Activated T-helper 9 cell treated with anti-CD3 and anti-CD28 coated beads, Interleukin-2, amount 50 U/mL, for 16 hours (primary cell): ENCODE results near the gene IQGAP3.

Source experiments
- DNase-seq: peaks from one replicate; pipeline ENCODE4 v3.0.0-alpha.2; 2020; ENCODE audit warnings: low read depth

Gene IQGAP3

DNA sequence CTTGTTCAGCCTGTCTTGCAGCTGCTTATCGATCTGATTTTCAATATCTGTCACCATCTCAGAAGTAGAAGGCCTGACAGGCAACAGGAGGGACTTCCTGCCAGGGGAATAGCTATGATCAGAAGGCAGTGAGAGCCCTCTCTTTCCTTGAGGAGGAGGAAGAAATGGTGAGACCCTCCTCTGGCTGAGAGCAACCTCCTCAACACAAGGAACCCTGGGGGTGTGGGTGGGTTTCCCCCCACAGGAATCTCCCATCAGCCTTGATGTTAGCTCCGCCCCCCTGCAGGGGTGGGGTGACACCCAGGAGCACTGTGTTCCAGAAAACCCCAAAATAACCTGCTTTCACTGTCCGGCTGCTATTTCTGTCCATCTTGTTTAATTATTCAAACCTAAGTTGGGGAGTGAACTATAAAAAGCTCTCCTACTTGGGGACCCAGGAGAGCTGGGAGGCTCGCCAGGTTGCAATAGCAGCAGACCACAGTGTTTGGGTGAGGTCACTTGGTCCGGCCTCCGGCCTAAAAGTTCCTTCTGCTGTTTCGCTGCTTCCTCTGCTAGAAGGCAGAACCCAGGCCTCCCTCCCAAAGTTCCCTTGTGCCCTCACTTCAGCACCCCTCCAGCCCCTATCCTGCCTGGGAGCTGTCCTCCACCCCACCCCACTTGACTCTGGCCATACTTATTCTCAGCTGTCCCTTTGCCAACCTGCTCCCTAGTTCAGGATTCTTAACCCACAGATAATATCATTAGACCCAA is 64.0 kb downstream of the IQGAP3 start:
- no peak for DNase-seq

DNA sequence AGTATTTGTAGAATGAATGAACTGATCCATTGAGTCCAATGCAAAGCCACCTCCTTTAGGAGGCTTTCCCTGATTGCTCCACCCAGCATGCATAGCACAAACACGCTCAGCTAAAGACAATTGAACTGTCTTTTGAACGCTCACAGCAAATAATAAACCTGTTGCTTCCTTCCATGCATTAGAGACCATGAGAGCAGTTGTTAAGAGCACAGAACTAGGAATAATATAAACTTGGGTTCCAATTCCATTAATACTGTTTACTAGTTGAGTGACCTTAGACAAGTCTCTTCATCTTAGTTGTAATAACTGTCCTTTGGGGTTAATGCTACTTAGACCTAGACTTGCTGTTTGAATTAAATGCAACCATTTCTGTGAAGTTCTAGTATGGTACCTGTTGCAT is 65.9 kb downstream of the IQGAP3 start:
- no peak for DNase-seq

DNA sequence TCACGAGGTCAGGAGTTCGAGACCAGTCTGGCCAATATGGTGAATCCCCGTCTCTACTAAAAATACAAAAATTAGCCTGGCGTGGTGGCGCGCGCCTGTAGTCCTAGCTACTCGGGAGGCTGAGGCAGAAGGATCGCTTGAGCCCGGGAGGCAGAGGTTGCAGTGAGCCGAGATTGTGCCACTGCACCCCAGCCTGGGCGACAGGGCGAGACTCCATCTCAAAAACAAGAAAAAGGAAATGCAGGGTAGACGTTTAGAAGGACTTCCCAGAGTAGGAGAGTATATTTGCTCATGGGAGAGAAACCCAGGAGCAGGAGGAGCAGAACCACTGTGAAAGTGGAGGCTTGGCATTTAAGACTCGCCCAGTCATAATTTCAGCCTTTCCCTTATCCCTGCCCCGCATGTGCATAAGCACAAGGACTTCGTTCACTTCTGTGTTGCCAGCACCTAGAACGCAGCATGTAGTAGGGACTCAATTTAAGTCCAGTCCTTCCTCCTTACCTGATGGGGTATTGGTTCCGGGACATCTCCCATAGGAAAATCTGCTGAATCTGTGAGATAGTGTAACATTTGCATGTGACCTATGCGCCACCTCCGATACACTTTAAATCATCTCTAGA is 66.6 kb downstream of the IQGAP3 start:
- DNase-seq: no peak

DNA sequence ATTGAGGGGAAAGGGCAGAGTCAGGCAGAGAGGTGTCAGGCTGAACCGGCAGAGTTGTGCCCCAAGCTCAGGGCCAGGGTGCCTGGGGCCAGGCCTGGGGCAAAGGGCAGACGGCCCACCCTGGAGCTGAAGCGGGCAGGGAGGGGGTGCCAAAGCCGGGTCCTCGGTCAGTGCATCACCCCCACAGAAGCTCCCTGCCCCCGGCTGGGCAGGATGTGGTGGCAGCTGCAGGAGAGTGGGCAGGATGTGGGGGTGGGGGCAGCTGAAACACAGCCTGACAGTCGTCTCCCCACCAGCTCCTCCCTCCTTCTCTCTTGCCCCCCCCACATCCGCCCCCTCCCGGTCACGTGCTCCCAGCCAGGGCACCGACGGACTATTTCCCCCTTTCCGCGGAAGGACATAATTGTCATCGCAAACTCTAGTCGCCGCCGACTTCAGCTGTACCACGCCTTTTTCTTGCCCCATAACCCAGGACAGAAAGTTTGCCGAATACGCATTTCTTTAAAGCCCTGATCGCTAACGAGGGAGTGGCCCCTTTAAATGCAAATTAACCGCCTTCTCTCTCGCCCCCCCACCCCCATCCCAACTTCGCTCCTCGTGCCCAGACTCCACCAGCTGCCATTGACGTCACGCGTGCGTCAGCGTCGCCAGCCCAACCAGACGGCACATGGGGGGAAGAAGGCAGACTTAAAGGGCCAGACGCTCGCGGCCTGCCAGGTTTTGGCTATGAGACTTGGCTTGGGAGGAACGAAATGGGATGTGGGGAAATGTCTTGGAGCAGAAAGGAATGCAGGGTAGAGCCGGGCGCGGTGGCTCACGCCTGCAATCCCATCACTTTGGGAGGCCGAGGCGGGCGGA is 67.3 kb downstream of the IQGAP3 start:
- DNase-seq: peak; percentile 97

DNA sequence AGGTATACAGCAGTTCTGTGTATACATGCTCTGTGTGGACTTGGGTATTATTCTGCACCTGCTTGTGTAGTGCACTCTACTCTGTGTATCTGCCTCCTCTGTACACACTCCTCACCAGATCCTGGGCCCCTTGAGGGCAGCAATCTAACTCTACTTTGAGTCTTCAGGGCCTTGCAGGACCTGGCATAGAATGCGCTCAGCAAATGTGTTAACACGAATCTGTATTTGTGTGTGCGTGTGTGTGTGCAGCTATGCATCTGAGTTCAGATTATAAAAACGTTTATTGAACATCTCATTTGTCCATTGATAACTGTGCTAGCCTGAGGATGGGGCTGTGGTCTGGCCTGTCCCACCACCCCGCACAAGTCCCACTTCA is 67.9 kb downstream of the IQGAP3 start:
- DNase-seq: no peak

DNA sequence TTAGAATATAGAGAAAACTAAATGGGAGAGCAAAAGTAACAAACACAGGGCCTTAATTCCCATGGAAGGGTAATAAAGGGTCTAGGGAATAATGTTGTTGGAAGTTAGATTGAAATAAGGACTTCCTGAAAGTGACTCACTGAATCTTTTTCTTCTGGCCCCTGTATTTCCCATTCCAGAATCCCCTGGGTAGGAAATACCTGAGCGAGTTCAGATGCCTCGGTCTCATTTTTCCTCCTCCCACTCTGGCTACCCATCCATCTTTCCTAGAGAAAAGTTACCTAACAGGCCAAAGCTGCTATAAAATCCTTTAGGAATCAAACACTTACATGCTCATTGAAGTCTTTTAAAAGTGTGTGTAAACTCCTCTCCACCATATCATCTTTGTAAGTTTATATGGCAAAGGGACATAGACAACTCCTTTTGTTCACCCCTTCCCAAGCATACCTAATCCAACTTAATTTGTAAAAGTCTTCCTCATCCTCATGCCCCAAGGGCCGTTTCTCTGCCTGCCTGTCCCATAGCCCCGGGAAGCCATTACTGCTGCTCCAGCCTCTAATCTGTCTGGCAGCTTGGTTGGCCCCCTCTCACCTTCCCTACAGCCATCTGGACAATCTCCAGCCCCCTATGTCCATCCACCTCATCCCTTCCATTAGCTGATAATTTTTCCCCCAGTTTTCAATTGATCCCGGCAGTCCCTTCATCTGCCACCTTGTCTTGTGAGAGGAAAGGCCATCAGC is 68.5 kb downstream of the IQGAP3 start:
- DNase-seq: no peak

DNA sequence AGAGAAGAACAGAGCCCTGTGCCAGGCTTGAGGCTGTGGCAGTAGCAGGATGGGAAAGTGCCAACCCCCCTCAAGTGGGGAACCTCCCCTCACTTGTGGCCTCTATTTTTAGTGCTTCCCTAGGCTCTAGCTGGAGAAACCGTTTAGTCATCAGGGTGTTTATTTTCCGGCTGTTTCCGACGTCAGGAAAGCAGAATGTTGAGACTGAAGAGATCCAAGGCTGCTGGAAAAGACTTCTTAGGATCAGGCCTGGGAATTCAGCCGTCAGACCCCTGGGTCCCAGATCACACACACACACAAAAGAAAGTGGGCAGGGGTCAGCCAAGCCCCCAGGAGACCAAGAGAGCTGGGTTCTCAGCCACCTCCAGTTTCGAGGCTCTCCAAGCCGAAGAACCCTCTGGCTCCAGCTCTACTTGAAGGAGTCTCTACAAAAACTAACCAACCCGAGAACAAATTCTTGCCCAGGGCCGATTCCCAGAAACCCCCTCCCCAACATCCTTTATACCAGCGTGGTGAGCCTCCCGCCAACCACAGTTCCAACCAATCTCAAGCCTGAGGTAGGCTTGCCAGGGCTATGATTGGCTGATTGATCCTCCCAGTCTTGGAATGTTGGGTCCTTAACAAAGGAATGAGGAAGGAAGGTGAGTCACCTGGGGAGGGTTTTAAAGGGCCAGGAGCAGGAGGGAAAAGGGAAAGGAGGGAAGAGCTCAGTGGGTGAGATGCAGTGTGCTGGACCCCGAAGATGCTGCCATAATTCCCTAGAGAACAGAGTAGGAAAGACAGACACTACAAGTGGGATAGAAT is 69.3 kb downstream of the IQGAP3 start:
- DNase-seq: no peak

DNA sequence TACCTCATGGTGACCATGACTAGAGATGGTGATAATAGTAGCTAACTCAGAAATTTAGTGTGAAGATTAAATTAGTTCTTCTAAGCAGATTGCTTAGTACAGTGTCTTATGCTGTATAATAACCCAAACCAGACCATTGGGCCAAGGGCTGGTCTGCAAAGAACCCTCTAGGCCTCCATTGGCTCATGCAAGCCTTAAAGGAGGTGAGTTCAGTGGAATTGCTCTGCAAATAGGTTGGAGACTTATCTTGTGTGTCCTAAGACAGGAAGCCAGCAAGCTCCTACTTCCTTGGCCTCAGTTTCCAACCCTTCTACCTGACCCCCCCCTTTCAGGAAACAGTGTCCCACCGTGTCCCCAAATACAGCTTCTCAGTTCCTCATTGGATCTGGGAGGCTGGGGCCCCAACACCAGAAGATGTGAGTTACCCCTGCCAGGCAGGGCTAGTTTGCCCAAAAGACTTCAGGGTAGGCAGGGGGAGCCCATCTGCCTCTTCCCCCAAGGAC is 69.9 kb downstream of the IQGAP3 start:
- no peak for DNase-seq

DNA sequence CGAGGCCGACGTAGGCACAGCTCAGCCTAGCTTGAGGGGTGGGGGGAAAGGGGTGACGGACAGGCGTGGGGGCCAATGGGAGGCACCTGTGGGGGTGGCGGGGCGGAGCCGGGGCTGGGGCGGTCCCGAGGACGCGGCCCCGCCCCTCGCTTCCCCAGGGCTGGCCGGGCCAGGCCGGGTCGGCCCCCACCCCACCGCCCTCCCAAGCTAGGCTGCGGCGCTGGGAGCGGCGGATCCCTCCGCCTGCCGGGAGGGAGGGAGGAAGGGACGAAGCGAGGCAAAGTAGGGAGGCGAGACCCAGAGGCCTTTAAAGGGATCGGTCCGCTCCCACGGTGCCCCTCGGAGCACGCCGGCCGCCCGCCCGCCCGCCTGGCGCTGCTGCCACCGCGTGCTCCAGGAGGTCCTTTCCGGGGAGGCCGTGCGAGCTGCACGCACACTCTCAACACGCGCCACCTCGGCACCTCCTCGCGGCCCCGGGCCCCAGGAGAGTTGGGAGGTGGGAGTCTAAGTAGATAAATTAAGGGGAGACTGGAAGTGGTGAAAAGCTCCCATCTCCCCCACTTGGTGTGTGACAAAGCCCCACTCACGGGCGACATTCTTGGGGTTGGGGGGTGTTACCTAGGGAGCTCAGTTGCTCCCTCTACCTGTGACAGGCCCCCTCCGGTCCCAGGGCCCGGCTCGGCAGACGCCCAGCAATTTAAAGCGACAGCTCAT is 71.4 kb downstream of the IQGAP3 start:
- peak; percentile 89 for DNase-seq

DNA sequence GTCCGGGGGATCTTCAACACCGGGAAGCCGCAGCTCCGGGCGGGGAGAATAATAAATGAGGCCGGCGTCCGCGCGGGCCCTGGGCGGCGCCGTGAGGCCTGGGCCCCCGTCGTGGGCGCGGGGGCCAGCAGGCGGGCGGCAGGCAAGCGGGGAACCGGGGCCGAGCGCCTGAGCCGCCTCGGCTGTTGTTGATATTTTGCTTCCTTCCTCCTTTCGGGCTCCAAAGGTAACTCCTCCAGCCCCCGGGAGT is 71.9 kb downstream of the IQGAP3 start, which contains the start of gene MEF2D:
MEF2D (minus strand) TSS at position 233 of the 250 bp plus-strand sequence. CDS start 17,483 bp downstream, outside the sequence.
- DNase-seq: no peak

DNA sequence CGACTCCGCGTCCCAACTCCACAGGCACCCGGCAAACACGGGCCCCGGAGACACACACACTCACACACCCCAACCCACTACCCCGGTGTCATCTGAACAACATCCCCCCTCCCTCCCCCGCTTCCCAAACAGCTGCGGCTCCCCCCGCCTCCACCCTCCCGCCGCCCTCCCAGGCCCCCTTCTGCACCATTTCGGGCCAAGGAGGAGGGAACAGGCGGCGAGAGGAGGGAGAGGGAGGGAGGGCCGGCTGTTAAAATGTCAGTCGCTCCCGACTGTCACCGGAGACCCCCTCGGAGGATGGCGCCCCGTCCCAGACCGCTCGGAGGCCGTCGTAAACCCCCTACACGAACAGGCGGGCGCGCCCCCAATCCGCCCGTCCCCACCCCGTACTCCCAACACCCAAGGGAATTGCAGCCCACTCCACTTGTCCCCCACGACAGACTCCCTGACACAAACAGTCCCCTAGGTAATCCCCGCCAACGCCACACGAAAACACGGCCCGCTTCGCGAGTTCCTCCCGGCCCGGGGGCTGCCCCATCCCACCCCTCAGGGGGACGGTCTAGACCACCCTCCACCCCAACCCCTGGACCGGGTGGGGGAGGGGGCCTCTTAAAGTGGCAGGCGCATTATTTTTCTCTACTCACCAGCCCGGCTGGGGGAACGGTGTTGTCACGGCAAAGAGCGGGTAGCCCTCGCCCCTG is 72.4 kb downstream of the IQGAP3 start:
- peak; percentile 29 for DNase-seq

DNA sequence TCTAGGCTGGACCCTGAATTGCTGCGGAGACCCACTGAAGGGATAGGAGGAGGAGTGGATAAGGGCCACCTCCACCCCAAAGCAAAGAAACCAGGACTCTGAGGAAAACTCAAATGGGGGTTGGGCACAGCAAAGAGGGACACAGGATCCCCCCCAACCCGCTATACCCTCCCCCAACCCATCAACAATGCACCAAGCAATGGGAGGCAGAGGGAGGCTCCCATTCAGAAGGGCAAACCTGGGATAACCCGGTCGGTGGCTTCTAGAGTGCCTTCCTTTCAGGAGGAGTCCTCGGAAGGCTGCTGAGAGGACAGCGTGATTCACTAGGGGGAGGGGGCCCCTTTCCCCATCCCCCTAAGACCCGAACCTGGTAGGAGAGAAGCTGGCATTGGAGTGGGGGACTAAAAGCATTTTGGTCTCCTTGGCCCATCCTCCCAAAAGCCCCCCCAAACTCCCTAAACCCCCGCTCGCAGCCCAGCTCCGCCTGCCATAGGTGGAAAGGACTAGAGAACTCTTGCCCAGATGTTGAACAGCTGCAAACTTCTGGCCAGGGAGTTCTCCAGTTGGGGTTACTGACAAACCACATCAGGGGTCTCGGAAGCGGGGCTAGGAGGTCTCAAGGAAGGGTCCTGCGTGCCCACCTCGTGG is 73.0 kb downstream of the IQGAP3 start:
- DNase-seq: no peak

DNA sequence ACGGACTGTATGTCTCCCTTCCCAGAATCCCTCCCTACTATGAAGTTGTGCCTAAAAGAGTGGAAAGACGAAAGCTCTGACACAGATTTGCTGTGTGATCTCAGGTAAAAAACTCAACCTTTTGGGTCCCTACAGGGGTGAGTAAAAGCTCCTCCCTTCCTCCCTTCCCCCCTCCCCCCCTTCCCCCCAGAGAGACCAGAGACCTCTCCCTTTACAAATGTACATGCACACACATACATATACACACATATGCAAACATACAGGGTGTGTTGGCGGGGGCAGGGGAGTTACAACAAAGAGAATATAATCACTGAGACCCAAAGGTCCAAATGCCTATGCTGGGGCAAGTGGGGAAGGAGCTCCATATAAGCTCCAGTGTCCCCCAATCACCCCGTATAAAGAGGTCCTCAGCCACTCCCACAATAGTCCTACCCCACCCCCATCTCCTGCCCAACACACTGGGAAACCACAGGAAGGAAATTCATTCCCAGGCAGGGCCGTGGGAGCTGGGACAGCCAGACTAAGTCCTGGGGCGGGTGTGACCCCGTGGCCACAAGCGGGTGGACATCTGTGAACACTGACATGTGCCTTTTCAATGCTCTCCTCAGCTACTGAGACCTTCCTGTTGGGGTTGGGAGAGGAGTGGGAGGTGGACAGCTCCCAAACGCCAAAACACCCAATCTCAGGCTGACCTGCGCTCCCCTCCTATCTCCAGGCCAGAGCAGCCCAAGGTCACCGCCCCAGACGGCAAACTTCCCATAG is 73.8 kb downstream of the IQGAP3 start:
- DNase-seq: no peak

DNA sequence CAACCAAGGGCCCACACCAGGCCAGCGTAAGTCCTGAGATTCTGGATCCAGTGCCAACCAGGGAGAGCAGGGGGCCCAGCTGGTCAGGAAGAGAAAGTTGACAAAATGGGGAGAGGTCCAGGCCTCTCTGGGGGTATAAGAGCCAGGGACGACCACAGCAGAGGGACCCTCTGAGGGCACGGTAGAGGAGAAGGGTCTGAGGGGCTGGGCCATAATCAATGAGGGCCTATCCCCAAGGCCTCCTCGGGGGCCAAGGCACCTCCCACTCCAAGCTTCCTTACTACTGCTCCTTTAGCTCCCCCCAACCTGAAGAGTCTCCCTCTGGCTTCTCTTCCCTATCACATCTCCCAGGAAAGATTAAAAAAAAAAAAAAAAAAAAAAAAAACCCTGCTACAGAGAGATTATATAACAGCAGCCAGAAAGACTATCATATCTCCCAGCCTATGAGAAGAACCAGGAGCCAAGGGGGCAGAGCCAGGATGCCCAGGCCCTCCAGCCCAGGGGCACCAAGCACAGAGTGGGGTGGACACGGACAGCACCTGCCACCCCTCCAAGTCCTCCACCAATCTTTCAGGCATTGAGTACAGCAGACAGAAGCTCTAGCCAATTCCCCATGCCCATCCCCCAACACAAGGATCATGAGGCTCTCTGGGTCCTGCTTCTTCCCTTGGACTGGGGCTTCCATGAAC is 74.5 kb downstream of the IQGAP3 start:
- DNase-seq: no peak

DNA sequence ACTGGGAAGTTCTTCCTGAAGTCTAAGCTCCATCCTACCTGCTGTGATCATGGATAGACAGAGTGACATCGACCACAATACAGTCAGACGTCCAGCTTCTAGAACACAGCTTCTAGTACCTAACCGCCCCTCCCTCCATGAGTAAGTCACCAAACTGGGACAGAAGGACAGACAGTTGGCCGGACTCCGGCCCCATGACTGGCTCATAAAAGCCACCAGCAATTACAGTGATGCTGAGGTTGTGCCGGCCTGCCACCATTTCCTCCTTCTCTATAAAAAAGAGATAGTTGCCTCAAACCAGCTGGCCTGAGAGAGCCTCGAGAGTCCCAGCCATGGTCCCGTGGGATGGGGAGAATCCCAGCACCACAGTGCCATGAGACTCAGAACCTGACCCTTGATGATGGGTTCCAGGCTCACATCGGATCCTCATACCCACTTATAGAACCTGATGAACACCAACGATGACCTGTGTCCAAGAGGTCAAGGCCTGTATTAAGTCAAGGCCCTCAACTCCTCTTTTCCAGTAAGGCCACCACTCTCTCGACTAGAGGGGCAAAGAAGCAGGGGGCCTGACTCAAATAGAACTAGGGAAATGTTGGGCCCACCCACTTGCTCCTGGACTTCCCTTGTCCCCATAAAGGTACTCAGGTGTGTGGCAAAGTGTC is 75.2 kb downstream of the IQGAP3 start:
- no peak for DNase-seq

DNA sequence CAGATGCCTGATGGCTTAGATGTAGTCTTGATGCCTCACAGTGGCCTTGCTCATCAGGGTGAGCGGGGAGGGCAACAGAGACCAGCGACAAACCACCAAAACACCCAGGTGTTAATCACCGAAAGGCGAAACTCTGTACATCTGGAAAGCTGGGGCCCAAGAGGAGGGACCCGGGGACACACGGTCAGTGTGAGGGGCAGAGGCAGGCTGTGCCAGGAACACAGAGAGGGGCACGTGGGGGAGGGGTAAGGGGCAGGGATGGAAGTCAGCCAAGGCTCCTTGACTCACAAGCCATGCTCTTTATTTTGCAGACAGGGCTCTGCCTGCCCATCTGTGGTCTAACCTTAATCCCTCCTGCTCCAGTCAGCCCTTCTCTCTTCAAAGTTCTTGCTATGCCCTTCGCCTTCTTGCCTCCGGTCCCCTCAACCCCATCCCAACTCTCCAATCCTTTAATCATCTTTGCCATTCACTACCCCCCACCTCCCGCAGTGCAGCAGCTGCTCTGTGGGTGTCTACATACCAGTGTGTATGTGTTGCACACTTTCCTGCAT is 76.1 kb downstream of the IQGAP3 start:
- no peak for DNase-seq

DNA sequence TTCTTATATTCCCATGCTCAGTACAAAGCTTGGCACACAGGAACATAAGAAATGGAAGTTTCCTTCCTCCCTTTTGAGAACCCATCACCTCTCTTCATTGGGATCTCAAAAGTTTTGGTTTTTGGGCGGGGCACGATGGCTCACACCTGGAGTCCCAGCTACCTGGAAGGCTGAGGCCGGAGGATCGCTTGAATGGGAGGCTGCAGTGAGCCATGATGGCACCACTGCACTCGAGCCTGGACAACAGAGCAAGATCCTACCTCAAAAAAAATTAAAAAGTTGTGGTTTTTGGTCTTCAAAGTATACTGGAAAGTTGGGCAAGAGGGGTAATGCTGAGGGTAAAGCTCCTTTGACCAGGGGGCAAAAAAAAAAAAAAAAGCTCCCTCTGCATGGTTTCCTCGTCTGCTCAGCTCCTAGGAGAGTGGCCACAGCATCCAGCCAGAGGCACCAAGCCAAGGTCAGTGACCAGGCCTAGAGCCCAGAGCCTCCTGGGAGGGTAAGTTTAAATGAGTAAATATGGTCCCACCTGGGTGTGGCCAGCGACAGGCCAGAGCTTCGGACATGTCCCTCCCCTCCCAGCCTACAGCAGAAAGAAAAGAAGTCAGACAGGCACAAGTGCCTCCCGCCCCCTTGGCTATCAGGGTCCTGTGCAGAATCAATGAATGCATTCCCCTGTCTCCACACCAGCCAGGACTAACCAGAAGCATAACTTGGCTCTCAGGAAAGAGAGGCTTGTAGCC is 76.8 kb downstream of the IQGAP3 start:
- no peak for DNase-seq
